ENCODE measurements around the gene MCC. TPM values are rescaled to one million over a fixed set of nuclear protein-coding genes. Genes with fewer than 3 reads are reported as not detected.

Gene MCC
- total RNA-seq, 2 experiments from 2014 or later, result 0.62 to 0.81 TPM

GRCh38 chr5:113176196-113176595 is 312.1 kb downstream of the MCC start:
- H3K27me3 Mint-ChIP-seq (ENCODE audit: low read depth), result peaks cover 15% of the 10 kb centered on the region
- CTCF ChIA-PET, result interaction anchor here (0.7 kb wide), 1 partner anchor 475 kb away, joined by 5 read pairs; no protein-coding TSS in a partner anchor
- intact Hi-C loops (cut with micrococcal nuclease), result no loop called here

GRCh38 chr5:113172231-113172826 is 315.9 kb downstream of the MCC start:
- DNase-seq, result no peak
- H3K27me3 Mint-ChIP-seq (ENCODE audit: low read depth), result peaks cover 18% of the 10 kb centered on the region
- H3K4me3 Mint-ChIP-seq, result no peak overlapping the region
- intact Hi-C loops (cut with micrococcal nuclease), result no loop called here
- H3K9me3 Mint-ChIP-seq, result no peaks in the 10 kb centered on the region
- no peaks in the 10 kb centered on the region for H3K4me1 Mint-ChIP-seq (ENCODE audit: low read depth)
- no peak overlapping the region for H3K27ac Mint-ChIP-seq
- no peaks in the 10 kb centered on the region for H3K36me3 Mint-ChIP-seq (ENCODE audit: low read depth)
- CTCF ChIA-PET, result interaction anchor here (0.6 to 0.8 kb wide), 2 partner anchors 129 to 155 kb away, joined by 3 to 4 read pairs; no protein-coding TSS in a partner anchor

More at GRCh38 chr5:113176196-113176595, 312.1 kb downstream of the MCC start:
- Mint-ChIP-seq H3K27ac (no peak overlapping the region), H3K4me1 (ENCODE audit: low read depth) (no peaks in the 10 kb centered on the region), H3K36me3 (ENCODE audit: low read depth) (no peaks in the 10 kb centered on the region), H3K9me3 (no peaks in the 10 kb centered on the region), H3K4me3 (no peak overlapping the region)
- DNase-seq, result no peak

GRCh38 chr5:113171520-113171919 is 316.7 kb downstream of the MCC start:
- Mint-ChIP-seq H3K4me1 (ENCODE audit: low read depth) (no peaks in the 10 kb centered on the region), H3K27me3 (ENCODE audit: low read depth) (peaks cover 16% of the 10 kb centered on the region), H3K36me3 (ENCODE audit: low read depth) (no peaks in the 10 kb centered on the region), H3K4me3 (no peak overlapping the region), H3K9me3 (no peaks in the 10 kb centered on the region), H3K27ac (no peak overlapping the region)
- no peak for DNase-seq
- intact Hi-C loops (cut with micrococcal nuclease), result no loop called here
- CTCF ChIA-PET, result interaction anchor here (0.6 kb wide), 1 partner anchor 130 kb away, joined by 3 read pairs; no protein-coding TSS in a partner anchor

- Mint-ChIP-seq H3K27me3 (ENCODE audit: low read depth) (peaks cover 16% of the 10 kb centered on the region), H3K9me3 (no peaks in the 10 kb centered on the region), H3K36me3 (ENCODE audit: low read depth) (no peaks in the 10 kb centered on the region), H3K27ac (no peak overlapping the region), H3K4me1 (ENCODE audit: low read depth) (no peaks in the 10 kb centered on the region), H3K4me3 (no peak overlapping the region)
- CTCF ChIA-PET, result no interaction called here
- intact Hi-C loops (cut with micrococcal nuclease), result no loop called here
- no peak for DNase-seq
Measured at GRCh38 chr5:113170707-113171106, 317.5 kb downstream of the MCC start.

GRCh38 chr5:113169720-113170119 is 318.5 kb downstream of the MCC start:
- CTCF ChIA-PET, result no interaction called here
- peaks cover 12% of the 10 kb centered on the region for H3K27me3 Mint-ChIP-seq (ENCODE audit: low read depth)

GRCh38 chr5:113167985-113168384 is 320.3 kb downstream of the MCC start:
- no peaks in the 10 kb centered on the region for H3K4me1 Mint-ChIP-seq (ENCODE audit: low read depth)
- no peaks in the 10 kb centered on the region for H3K36me3 Mint-ChIP-seq (ENCODE audit: low read depth)
- H3K27ac Mint-ChIP-seq, result no peak overlapping the region
- H3K27me3 Mint-ChIP-seq (ENCODE audit: low read depth), result peaks cover 12% of the 10 kb centered on the region
- no peaks in the 10 kb centered on the region for H3K9me3 Mint-ChIP-seq
- intact Hi-C loops (cut with micrococcal nuclease), result no loop called here
- DNase-seq, result no peak
- CTCF ChIA-PET, result no interaction called here
- H3K4me3 Mint-ChIP-seq, result no peak overlapping the region

More at GRCh38 chr5:113169720-113170119, 318.5 kb downstream of the MCC start:
- intact Hi-C loops (cut with micrococcal nuclease), result no loop called here
- DNase-seq, result no peak
- H3K4me1 Mint-ChIP-seq (ENCODE audit: low read depth), result no peaks in the 10 kb centered on the region
- H3K9me3 Mint-ChIP-seq, result no peaks in the 10 kb centered on the region
- no peak overlapping the region for H3K4me3 Mint-ChIP-seq
- H3K36me3 Mint-ChIP-seq (ENCODE audit: low read depth), result no peaks in the 10 kb centered on the region
- H3K27ac Mint-ChIP-seq, result no peak overlapping the region

- DNase-seq, result no peak
- H3K9me3 Mint-ChIP-seq, result no peaks in the 10 kb centered on the region
- H3K27ac Mint-ChIP-seq, result no peak overlapping the region
- H3K4me3 Mint-ChIP-seq, result no peak overlapping the region
- CTCF ChIA-PET, result no interaction called here
- H3K27me3 Mint-ChIP-seq (ENCODE audit: low read depth), result peaks cover 10% of the 10 kb centered on the region
- H3K4me1 Mint-ChIP-seq (ENCODE audit: low read depth), result no peaks in the 10 kb centered on the region
- no peaks in the 10 kb centered on the region for H3K36me3 Mint-ChIP-seq (ENCODE audit: low read depth)
- intact Hi-C loops (cut with micrococcal nuclease), result no loop called here
Measured at GRCh38 chr5:113166852-113167366, 321.3 kb downstream of the MCC start.

- Mint-ChIP-seq H3K27ac (no peak overlapping the region), H3K27me3 (ENCODE audit: low read depth) (peaks cover 5% of the 10 kb centered on the region), H3K9me3 (no peaks in the 10 kb centered on the region), H3K4me1 (ENCODE audit: low read depth) (no peaks in the 10 kb centered on the region), H3K4me3 (no peak overlapping the region), H3K36me3 (ENCODE audit: low read depth) (no peaks in the 10 kb centered on the region)
- CTCF ChIA-PET, result interaction anchor here (0.6 kb wide), 1 partner anchor 34 kb away, joined by 4 read pairs; no protein-coding TSS in a partner anchor
- intact Hi-C loops (cut with micrococcal nuclease), result no loop called here
- DNase-seq, result no peak
Measured at GRCh38 chr5:113166261-113166660, 322.0 kb downstream of the MCC start.

GRCh38 chr5:113164021-113164420 is 324.2 kb downstream of the MCC start:
- CTCF ChIA-PET, result no interaction called here
- DNase-seq, result no peak
- Mint-ChIP-seq H3K36me3 (ENCODE audit: low read depth) (no peaks in the 10 kb centered on the region), H3K9me3 (no peaks in the 10 kb centered on the region), H3K27ac (no peak overlapping the region), H3K4me1 (ENCODE audit: low read depth) (no peaks in the 10 kb centered on the region), H3K4me3 (no peak overlapping the region), H3K27me3 (ENCODE audit: low read depth) (peaks cover 2% of the 10 kb centered on the region)
- intact Hi-C loops (cut with micrococcal nuclease), result no loop called here

- Mint-ChIP-seq H3K4me3 (no peak overlapping the region), H3K4me1 (ENCODE audit: low read depth) (no peaks in the 10 kb centered on the region), H3K36me3 (ENCODE audit: low read depth) (no peaks in the 10 kb centered on the region), H3K27me3 (ENCODE audit: low read depth) (peaks cover 2% of the 10 kb centered on the region), H3K27ac (no peak overlapping the region), H3K9me3 (no peaks in the 10 kb centered on the region)
- no peak for DNase-seq
- intact Hi-C loops (cut with micrococcal nuclease), result no loop called here
- CTCF ChIA-PET, result no interaction called here
Measured at GRCh38 chr5:113163328-113163727, 324.9 kb downstream of the MCC start.

GRCh38 chr5:113162770-113163169 is 325.5 kb downstream of the MCC start:
- DNase-seq, result no peak
- H3K36me3 Mint-ChIP-seq (ENCODE audit: low read depth), result no peaks in the 10 kb centered on the region
- H3K27me3 Mint-ChIP-seq (ENCODE audit: low read depth), result peaks cover 2% of the 10 kb centered on the region
- no peaks in the 10 kb centered on the region for H3K4me1 Mint-ChIP-seq (ENCODE audit: low read depth)
- H3K4me3 Mint-ChIP-seq, result no peak overlapping the region
- intact Hi-C loops (cut with micrococcal nuclease), result no loop called here
- H3K9me3 Mint-ChIP-seq, result no peaks in the 10 kb centered on the region
- no peak overlapping the region for H3K27ac Mint-ChIP-seq
- CTCF ChIA-PET, result no interaction called here

- CTCF ChIA-PET, result interaction anchor here (0.7 kb wide), 1 partner anchor 444 kb away, joined by 3 read pairs; no protein-coding TSS in a partner anchor
- intact Hi-C loops (cut with micrococcal nuclease), result no loop called here
Measured at GRCh38 chr5:113162208-113162607, 326.0 kb downstream of the MCC start.

GRCh38 chr5:113161806-113162205 is 326.4 kb downstream of the MCC start:
- Mint-ChIP-seq H3K36me3 (ENCODE audit: low read depth) (no peaks in the 10 kb centered on the region), H3K27ac (no peak overlapping the region), H3K4me3 (no peak overlapping the region), H3K4me1 (ENCODE audit: low read depth) (no peaks in the 10 kb centered on the region), H3K9me3 (no peaks in the 10 kb centered on the region), H3K27me3 (ENCODE audit: low read depth) (peaks cover under 1% of the 10 kb centered on the region)
- intact Hi-C loops (cut with micrococcal nuclease), result no loop called here
- no peak for DNase-seq
- CTCF ChIA-PET, result interaction anchor here (0.7 kb wide), 1 partner anchor 445 kb away, joined by 3 read pairs; no protein-coding TSS in a partner anchor

More at GRCh38 chr5:113162208-113162607, 326.0 kb downstream of the MCC start:
- Mint-ChIP-seq H3K36me3 (ENCODE audit: low read depth) (no peaks in the 10 kb centered on the region), H3K4me1 (ENCODE audit: low read depth) (no peaks in the 10 kb centered on the region), H3K9me3 (no peaks in the 10 kb centered on the region), H3K4me3 (no peak overlapping the region), H3K27ac (no peak overlapping the region), H3K27me3 (ENCODE audit: low read depth) (peaks cover 2% of the 10 kb centered on the region)
- no peak for DNase-seq

Data from activated naive CD4-positive, alpha-beta T cell treated with anti-CD3 and anti-CD28 coated beads for 36 hours (primary cell).